Stimulated activated CD8-positive, alpha-beta memory T cell treated with anti-CD3 and anti-CD28 coated beads, Interleukin-4, amount 100 ng/mL, for 4 hours (primary cell): ENCODE results near the gene SNX3.

Experiments used
- DNase-seq, 2 donors: peaks; one replicate each; pipeline ENCODE4 v3.0.0-alpha.2; 2020; ENCODE audit warnings: low read depth in 2 of 2, low spot score in 1 of 2

Gene SNX3

GRCh38 chr6:108207013-108207412, 53.8 kb downstream of the SNX3 start:
- DNase-seq = no peak

- DNase-seq = no peak
These were observed 57.4 kb downstream of the SNX3 start for GRCh38 chr6:108203189-108204112.

GRCh38 chr6:108200631-108201030, 60.2 kb downstream of the SNX3 start:
- no peak for DNase-seq

DNA sequence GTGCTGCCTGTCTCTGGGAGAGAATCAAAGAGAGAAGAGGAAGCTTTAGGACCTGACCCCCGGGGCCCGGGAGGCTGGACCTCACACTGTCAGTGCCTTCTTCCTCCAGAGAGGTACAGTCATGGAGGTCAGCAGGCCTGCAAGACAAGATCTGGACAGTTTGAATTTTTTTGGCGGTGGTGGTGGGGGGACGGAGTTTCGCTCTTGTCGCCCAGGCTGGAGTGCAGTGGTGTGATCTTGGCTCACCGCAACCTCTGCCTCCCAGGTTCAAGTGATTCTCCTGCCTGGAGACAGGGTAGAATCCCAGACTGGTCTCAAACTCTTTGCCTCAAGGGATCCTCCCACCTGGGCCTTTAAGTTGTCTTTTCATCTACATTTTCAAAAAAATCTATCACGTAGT, 60.7 kb downstream of the SNX3 start:
- DNase-seq = no peak

- no peak for DNase-seq
These were observed 61.9 kb downstream of the SNX3 start for GRCh38 chr6:108198761-108199498.

DNA sequence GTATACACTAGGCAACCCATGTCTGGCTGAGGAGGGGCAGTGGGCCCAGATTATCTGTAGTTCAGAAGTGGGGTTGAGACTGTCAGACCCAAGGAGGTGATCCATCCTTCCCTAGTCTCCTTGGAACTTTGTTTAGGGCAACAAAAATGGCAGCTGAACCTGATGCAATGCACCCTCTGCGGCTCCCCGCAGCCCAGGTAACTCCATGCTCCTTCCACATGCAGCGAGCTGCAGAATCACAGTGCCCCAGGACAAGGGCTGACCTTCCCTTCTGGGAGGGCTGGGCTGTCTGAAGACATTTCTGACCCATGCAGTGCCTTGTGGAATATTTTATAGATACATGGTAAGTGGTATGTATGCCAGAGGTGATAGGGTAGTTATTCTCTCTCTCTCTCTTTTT, 65.6 kb downstream of the SNX3 start:
- no peak for DNase-seq

GRCh38 chr6:108194503-108194902, 66.3 kb downstream of the SNX3 start:
- no peak for DNase-seq

- no peak for DNase-seq
These were observed 67.0 kb downstream of the SNX3 start for GRCh38 chr6:108193835-108194234.

DNA sequence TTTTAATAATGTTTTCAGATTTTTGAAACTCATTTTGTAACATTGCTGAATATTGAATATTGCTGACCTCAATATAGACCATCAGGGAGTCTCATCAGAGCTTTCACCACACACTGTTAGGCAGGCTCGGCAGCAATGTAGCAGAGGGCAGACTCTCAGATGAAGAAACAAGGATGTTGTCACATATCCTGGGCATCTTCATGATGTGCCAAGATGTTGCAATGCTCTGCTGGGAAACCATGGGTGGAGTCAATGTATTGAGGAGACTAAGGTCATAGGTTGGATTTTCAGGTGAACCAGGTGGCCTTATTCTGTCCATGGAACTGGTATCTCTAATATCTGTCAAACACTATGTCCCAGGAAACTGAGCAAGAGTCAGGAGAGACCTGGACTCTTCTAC, 67.7 kb downstream of the SNX3 start:
- DNase-seq = no peak

DNA sequence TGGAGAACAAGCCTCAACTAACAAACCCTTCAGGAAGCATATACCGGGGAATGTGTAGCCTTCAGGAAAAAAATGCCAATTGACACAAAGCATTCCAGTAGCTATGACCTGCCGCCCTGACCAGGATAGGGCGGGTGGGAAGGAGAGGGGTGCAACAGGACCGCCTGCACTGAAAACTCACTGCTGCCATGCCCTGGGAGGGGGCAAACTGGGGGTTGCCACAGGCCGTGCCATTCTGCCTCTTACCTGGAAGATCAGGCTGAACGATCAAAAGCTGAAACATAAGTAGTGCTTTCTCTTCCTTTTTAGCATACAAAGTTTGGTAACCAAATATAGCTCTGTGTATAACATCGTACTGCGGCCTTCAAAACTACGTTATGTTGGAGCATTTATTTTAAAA, 73.3 kb downstream of the SNX3 start:
- no peak for DNase-seq

- no peak for DNase-seq
These were observed 74.6 kb downstream of the SNX3 start for GRCh38 chr6:108186226-108186625.

DNA sequence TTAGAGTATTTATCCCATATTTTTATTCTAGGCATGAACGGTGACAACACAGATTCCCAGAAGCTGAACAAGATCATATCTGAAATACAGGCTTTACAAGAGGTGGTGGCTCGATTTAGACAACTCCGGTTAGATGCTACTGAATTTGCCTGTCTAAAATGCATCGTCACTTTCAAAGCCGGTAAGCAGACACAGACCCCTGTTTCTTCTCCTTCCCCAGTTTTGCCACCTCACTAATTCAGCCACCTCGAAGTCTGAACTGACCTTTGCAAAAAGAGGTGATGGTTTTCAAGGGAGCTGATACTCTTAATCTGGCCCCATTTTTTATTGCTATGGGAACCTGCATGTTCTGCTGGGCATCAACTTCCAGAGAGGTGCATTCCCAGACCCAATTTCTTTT, 80.1 kb downstream of the SNX3 start:
- DNase-seq = no peak

DNA sequence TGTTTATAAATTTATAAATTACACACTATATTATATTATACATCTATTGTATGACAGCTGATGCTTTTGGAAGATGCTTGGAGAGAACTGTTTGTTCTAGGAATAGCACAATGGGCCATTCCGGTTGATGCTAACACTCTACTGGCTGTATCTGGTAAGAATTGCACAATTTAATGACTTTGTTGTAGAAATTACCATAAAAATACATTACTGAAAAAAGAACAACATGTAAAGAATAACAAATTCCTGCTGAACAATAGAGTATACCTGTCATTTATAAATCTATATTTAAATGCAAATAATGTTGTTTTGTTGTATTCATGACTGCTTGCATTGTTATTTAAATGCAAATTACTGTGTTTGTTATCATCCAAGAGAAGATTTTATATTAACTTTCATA, 80.6 kb downstream of the SNX3 start:
- DNase-seq = no peak

GRCh38 chr6:108179741-108180140, 81.1 kb downstream of the SNX3 start:
- DNase-seq = no peak

DNA sequence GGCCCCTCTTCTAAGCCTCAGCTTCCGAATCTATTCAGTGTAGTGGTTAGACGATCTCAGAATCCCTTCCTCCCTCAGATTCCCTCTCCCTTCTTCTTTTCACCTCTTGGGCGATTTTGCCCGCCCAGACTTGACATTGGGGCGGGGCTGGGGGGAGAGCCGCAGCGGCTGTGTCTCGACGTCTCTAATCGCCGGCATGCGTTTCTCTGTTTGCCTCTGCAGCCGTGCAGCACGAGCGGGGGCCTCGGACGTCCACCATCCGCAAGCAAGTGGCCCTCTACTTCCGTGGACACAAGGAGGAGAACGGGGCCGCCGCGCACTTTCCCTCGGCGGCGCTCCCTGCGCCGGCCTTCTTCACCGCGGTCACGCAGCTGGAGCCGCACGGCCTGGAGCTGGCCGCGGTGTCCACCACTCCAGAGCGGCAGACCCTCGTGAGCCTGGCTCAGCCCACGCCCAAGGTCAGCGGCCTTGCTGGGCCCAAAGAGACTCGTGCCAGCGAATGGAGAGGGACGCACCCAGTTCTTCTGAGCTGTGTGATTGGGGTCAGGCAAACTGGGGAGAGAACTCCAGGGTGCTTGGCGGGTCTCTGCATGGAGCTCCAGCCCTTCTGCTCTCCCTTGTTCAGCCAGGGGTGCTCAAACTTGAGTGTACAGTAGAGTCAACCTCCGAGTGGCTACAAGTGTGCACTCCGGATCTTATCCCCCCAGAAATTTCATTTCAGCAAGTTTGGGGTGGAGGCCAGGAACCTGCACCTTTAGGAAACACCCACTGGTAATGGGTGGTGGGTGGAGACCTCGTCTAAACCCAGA, 84.4 kb downstream of the SNX3 start:
- DNase-seq = no peak

DNA sequence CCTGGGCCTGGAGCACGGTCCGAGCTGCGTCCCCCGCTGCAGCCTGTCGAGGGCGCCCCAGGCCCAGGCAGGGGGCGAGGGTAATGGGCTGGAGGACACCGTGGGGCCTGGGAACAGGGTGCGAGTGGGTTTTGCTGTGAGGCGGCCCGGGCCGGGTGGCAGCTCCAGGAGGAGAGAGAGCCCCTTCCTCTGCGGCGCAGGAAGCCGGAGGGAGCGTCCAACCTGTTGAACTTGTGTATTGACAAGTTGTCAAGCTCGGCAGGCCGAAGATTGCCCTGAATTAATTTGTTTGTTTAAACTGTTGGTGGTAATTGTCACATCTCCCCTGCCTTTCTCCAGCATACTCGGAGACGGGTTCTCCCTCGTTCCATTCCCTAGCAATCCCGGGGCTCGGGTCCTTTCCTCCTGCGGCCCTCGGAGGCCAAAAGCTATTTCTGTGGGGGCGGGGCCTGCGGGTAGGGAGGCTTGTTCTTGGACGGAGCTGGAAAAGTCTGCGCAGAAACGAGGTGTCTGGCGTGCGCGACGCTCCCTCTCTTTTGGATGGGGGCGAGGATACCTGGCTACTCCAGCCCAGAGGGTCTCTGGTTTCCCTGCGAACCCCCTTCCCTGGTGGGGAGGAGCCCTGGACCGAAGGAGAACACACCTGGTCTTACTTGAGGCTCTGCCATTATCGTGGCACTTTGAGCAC, 85.1 kb downstream of the SNX3 start:
- no peak for DNase-seq

DNA sequence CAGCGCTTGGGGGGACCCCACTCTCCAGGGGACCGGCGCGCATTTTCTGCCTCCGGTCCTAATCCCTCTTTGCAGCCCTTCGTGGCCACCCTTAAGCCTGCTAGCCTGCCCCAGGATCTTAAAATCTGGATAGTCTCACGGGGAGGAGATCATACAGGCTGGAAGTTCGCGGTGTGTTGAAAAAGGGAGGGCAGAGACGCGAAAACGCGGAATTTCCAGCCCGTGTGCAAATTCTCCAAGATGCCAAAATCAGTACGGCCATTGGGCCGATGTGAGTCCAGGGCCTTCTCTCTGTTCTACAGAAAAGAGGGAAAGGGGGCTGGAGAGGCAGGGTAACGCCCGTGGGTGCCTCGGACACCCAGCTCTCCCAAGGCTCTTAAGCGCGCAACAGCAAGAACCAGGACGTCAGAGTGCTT, 85.7 kb downstream of the SNX3 start:
- DNase-seq = no peak

- DNase-seq = no peak
These were observed 86.3 kb downstream of the SNX3 start for GRCh38 chr6:108174371-108175175.

- no peak for DNase-seq
These were observed 88.8 kb downstream of the SNX3 start for GRCh38 chr6:108171918-108172516.
